Glomerular visceral epithelial cell (primary cell): ENCODE data around the gene STK17A.

Source experiments
- DNase-seq: peaks from one replicate; pipeline ENCODE4 v3.0.0-alpha.2; 2016; ENCODE audit errors: extremely low spot score

STK17A gene

GRCh38 chr7:43582503-43583423 lies at the start of gene STK17A:
Gene STK17A (plus strand): TSS chr7:43583108. CDS start chr7:43583244, 136 bp downstream.
- DNase-seq: peak; percentile 93

- DNase-seq: no peak
Observed at GRCh38 chr7:43533801-43534479, 49.0 kb upstream of the STK17A start.

- DNase-seq: peak; percentile 69
Observed at GRCh38 chr7:43535031-43535451, 47.9 kb upstream of the STK17A start.

- peak; percentile 88 for DNase-seq
Observed at GRCh38 chr7:43535810-43536585, 46.9 kb upstream of the STK17A start.

GRCh38 chr7:43536773-43537172 lies 46.1 kb upstream of the STK17A start:
- no peak for DNase-seq

GRCh38 chr7:43537765-43538403 lies 45.0 kb upstream of the STK17A start:
- peak; percentile 88 for DNase-seq

- no peak for DNase-seq
Observed at GRCh38 chr7:43538404-43538771, 44.5 kb upstream of the STK17A start.

- DNase-seq: no peak
Observed at GRCh38 chr7:43540471-43540870, 42.4 kb upstream of the STK17A start.

GRCh38 chr7:43542716-43543115 lies 40.2 kb upstream of the STK17A start:
- DNase-seq: no peak

- no peak for DNase-seq
Observed at GRCh38 chr7:43546231-43546630, 36.7 kb upstream of the STK17A start.

GRCh38 chr7:43550427-43550826 lies 32.5 kb upstream of the STK17A start:
- DNase-seq: no peak

- no peak for DNase-seq
Observed at GRCh38 chr7:43552122-43552521, 30.8 kb upstream of the STK17A start.

GRCh38 chr7:43553999-43554398 lies 28.9 kb upstream of the STK17A start:
- no peak for DNase-seq

- no peak for DNase-seq
Observed at GRCh38 chr7:43554423-43554822, 28.5 kb upstream of the STK17A start.

- DNase-seq: no peak
Observed at GRCh38 chr7:43557831-43558495, 24.9 kb upstream of the STK17A start.

- no peak for DNase-seq
Observed at GRCh38 chr7:43559171-43559945, 23.6 kb upstream of the STK17A start.

GRCh38 chr7:43559946-43560335 lies 23.0 kb upstream of the STK17A start:
- DNase-seq: no peak

GRCh38 chr7:43560742-43561330 lies 22.1 kb upstream of the STK17A start:
- no peak for DNase-seq

GRCh38 chr7:43562383-43562782 lies 20.5 kb upstream of the STK17A start:
- no peak for DNase-seq

GRCh38 chr7:43565786-43566185 lies 17.1 kb upstream of the STK17A start:
- DNase-seq: no peak
